OCI-LY7 (cell line): ENCODE data around the gene NRROS.

ENCODE experiments used
- EZH2phosphoT487 ChIP-seq: fragments of 200-600 bp; sonication (generic); IDR thresholded peaks from 2 replicates; pipeline ENCODE4 v1.6.1; 2018; ENCODE audit warnings: low read depth, borderline replicate concordance, mild to moderate bottlenecking, mixed run types, antibody characterized with exemption, low read length, moderate library complexity, mixed read lengths
- TF ChIP-seq, protein P1 (sequence below): fragments of 200-600 bp; sonication (generic); conservative IDR thresholded peaks from 2 replicates; pipeline ENCODE4 v1.5.1; 2014; ENCODE audit warnings: mild to moderate bottlenecking, antibody characterized with exemption, low read length, moderate library complexity, mixed read lengths

DNA sequence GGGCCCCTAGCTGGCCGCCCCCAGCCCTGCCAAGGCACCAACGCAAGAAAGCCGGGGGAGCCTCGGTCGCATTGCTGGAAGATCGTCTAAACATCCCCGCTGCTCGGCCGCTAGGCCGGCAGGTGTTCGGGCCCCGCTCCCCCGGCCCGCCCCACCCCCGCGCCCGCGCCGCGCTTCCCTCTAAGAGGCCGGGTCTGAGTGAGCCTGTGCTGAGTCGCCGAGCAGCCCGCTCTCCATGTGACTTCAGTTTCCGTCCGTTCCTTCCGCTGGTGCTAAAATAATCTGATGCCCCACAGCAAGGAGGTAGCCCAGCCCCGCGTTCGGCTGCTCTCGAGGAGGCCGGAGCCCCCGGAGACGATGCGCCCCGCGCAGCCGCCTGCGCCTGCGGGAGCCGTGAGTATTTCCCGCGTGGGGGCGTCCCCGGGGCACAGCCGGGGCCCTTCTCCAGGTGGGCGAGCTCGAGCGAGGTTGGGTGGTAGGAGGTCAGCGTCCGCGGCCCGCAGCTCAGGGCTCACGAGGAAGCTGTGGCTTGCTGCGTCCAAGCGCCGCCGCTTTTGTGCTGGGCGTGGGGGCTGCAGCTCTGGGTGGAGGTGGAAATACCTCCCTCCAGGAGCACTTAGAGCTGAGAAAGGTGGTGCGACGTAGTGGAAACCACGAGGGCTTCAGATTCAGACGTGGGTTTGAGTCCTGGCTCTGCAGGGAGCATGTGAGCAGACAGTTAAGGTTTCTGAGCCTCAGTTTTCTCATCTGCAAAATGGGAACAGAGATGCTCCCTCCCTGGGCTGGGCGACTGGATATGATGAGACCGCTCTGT, at the start of gene NRROS:
- TF ChIP-seq, protein P1, sequence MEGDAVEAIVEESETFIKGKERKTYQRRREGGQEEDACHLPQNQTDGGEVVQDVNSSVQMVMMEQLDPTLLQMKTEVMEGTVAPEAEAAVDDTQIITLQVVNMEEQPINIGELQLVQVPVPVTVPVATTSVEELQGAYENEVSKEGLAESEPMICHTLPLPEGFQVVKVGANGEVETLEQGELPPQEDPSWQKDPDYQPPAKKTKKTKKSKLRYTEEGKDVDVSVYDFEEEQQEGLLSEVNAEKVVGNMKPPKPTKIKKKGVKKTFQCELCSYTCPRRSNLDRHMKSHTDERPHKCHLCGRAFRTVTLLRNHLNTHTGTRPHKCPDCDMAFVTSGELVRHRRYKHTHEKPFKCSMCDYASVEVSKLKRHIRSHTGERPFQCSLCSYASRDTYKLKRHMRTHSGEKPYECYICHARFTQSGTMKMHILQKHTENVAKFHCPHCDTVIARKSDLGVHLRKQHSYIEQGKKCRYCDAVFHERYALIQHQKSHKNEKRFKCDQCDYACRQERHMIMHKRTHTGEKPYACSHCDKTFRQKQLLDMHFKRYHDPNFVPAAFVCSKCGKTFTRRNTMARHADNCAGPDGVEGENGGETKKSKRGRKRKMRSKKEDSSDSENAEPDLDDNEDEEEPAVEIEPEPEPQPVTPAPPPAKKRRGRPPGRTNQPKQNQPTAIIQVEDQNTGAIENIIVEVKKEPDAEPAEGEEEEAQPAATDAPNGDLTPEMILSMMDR = no peak
- TF ChIP-seq EZH2phosphoT487 = no peak
